Tongue (tissue), 2 donors: Measurements from ENCODE around the gene CYP2C8. TPM values are rescaled to one million over a fixed set of nuclear protein-coding genes. Genes with fewer than 3 reads are reported as not detected.
"Not testable (repeated sequence)": the region's sequence is repeated elsewhere in the genome, so short reads cannot be mapped to it uniquely, and the experiment has no call there.

Experiments
- DNase-seq: peaks from one replicate; pipeline ENCODE4 v3.0.0-alpha.2; 2015
- total RNA-seq: library from RNA; depleted of rRNA; stranded (reverse); fragments of >200 nt; gene quantifications from one replicate; pipeline ENCODE4 v1.2.3, GENCODE V29; 2014

The CYP2C8 gene
- total RNA-seq: 0.31 TPM

GRCh38 chr10:95069286-95069685 lies at the start of gene CYP2C8:
CYP2C8 (minus strand) TSS chr10:95069497; CDS start chr10:95069402, 95 bp downstream.
- no peak for DNase-seq

- no peak for DNase-seq
Measured at GRCh38 chr10:95116869-95117269, 47.6 kb upstream of the CYP2C8 start.

GRCh38 chr10:95110823-95111222 lies 41.5 kb upstream of the CYP2C8 start:
- not testable (repeated sequence) for DNase-seq

- DNase-seq: no peak
Measured at GRCh38 chr10:95097805-95098204, 28.5 kb upstream of the CYP2C8 start.

GRCh38 chr10:95096143-95096542 lies 26.8 kb upstream of the CYP2C8 start:
- no peak for DNase-seq

DNA sequence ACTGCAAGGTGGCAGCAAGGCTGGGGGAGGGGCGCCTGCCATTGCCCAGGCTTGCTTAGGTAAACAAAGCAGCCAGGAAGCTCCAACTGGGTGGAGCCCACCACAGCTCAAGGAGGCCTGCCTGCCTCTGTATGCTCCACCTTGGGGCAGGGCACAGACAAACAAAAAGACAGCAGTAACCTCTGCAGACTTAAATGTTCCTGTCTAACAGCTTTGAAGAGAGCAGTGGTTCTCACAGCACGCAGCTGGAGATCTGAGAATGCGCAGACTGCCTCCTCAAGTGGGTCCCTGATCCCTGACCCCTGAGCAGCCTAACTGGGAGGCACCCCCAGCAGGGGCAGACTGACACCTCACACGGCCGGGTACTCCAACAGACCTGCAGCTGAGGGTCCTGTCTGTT lies 10.3 kb upstream of the CYP2C8 start:
- not testable (repeated sequence) for DNase-seq

DNA sequence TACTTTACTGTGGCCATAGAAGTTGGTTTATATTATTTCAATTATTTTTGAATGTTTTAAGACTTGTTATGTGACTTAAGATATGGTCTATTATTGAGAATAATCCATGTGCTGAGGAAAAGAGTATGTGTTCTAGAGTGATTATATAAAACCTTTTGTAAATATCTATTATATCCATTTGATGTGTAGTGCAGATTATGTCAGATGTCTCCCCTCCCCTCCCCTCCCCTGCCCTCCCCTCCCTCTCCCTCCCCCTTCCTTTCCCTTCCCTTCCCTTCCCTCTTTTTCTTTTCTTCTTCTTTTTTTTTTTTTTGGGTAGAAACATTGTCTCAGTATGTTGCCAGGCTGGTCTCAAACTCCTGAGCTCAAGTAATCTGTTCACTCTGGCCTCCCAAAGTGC lies 8.3 kb upstream of the CYP2C8 start:
- DNase-seq: no peak

DNA sequence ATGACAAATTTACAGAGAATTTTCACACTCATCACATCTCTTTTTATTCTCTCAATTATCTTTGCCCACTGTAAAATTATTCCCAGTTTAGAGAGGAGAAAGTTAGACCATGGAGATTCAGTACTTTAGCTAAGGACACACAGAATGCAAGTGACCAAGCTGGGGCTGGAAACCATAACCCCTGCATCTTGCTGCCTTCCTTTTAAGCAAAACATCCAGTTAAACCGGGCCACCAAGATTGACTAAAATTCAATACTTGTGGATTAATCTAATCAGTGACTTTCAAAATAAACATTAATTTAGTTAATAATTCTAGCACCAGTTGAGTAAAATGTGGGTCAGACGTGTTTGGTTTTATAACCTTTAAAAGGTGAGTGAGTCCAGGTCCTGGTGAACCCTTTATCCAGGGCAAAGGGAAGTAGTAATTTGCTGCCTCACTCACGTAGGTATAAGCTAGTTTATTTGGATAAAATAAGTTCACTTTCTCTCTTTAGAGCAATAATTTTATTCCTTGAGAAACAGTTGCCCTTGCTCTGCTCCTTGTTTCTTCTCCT lies 1.9 kb upstream of the CYP2C8 start:
- no peak for DNase-seq

- not testable (repeated sequence) for DNase-seq
Measured at GRCh38 chr10:95064125-95064524, 5.2 kb downstream of the CYP2C8 start.

GRCh38 chr10:95056744-95057363 lies 12.4 kb downstream of the CYP2C8 start:
- no peak for DNase-seq

GRCh38 chr10:95049919-95050318 lies 19.4 kb downstream of the CYP2C8 start:
- no peak for DNase-seq

GRCh38 chr10:95048206-95048605 lies 21.1 kb downstream of the CYP2C8 start:
- DNase-seq: no peak

DNA sequence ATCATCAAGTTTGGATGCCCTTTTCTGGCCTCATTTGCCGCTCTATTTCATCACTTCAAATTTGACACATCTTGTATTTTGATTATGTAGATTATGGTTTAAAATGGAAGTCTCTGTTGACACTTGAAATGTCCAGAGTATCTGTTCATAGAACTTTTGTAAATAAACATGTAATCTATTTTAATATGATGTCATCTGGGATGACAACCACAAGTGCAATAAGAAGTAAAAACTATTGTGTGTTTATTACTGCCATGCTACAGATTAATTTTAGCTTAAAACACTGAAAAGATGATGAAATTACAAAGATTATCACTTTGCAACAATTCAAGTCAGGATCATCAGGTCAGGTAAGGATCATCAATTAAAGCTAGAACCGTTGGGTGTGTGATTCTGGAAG lies 30.0 kb downstream of the CYP2C8 start:
- DNase-seq: no peak

DNA sequence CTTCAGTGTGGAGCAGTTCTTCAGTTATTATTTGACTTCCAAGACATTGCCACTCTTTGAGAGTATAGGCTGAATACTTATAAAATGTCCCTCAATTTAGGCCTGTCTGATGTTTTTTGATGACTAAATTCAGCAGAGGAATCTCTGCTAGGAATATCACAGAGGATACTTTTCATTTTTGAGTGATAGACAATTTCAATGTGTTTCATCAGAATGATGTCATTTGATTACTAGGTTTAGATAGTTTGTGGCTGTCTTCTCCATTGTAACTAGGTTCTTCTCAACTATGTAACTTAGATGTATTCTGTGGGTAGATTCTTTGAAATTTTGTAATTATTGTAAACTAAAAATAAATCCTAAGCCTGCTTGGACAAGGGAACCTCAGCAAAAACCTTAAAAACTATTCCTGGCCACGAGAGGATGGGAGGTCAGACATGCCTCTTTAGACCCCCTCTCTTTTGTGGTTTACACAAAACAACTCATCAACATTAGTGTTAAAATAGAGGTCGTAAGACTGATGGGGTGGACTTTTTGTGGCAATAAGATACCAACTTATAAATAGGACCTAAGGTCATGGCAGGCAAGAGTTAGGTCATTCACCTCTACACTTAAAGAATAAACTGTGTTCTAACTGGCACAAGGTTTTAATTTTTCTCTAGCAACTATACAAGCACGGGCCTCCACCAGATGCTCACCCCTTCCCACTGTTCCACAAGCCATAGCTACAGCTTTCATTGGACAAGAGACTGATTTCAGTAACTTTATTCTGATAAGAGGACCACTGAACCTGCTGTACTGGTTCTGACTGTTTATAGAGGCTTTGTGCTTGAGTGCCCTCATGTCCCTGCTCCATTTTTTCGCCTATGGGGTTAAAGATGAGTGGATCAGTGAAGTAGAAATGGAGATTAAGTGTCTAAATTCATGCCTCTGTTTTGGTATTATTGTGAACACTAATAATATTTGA lies 33.7 kb downstream of the CYP2C8 start:
- DNase-seq: no peak

DNA sequence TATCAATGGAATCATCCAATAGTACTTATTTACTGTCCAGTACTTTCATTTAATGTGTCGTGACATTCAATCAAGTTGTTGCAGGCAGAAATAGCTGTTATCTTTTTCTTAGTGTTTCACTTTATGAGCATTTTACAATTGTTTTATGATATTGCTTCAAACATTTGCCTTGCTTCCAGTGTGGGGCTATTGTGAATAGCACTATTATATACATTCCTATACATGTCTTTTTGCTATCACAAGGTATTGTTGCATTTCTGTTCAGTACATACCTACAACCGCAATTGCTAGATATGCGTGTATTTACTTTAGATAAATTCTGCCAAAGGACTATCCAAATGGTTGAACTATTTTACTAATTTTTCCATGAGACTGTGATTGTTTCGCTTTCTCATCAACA lies 34.9 kb downstream of the CYP2C8 start:
- DNase-seq: no peak

DNA sequence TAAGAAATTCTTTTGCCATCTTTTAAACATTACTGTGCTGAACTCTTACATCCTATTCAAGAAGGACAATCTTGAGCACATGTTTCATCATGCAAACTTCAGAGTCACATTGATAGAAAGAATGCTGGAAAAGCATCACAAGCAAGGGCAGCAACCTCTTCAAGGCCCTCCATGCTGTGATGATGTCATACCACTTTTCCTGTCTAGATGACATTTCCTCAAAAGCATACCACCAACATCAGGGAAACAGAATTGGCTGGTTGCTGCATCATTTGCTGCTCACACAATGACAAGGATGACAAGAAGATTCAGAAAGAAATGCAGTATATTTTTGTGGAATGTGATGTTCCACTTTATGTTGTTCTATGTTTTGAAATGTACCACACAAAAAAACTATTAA lies 37.6 kb downstream of the CYP2C8 start:
- no peak for DNase-seq

- no peak for DNase-seq
Measured at GRCh38 chr10:95026461-95026860, 42.8 kb downstream of the CYP2C8 start.

DNA sequence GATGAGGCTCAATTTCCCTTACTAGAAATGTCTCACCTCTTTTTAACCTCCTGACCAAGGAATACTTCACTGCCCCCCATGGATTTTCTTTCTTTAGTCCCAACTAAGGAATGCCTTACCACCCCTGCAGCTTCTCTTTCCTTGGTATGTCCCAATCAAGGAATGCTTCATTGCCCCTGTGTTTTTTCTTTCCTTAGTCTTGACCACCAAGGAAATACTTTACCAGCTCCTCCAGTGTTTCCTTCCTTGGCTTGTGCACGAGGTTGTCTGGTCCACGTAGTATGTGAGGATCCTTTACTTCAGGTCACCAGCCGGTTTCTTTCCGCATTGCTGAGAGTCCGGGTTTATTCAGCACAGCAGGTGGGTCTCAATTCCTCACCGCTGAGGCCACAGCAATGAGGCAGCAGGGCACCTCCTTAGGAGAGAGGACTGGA lies 71.5 kb downstream of the CYP2C8 start:
- DNase-seq: no peak

DNA sequence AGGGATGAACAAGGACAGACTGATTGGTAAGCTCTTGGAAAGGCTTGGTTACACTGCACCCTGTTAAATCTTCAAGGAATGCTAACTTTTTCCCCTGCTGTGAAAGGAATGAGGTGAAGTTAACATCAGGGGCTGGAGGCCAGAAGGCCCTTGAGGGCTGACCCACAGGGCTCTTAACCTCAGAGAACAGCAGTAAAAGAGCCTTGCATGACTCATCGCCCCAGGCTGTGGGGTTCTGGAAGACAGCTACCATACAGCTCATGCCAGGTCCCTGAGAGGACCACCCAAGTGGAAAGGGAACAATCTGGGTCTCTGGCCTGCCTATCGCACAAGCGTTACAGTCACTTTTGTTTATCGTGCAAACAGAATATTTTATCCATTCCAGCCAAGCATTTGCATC lies 76.5 kb downstream of the CYP2C8 start:
- no peak for DNase-seq

GRCh38 chr10:94991243-94991888 lies 77.9 kb downstream of the CYP2C8 start:
- no peak for DNase-seq

DNA sequence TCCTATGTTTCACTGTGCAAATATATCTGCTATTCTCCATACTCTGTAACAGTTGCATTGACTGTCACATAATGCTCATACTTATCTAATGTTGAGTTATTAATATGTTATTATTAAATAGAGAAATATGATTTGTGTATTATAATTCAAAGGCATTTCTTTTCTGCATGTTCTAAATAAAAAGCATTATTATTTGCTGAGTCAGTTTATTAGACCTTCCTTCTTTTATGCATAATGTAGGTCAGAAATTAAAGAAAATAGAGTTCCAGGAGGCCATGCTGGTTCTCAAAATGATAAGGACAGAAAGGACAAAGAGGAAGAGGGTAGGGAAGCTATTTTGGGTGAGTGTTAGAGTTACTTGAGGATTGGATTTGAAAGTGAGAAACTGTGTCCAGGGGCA lies 80.1 kb downstream of the CYP2C8 start:
- no peak for DNase-seq
